Tongue (tissue), 2 donors: ENCODE results near the gene IL22RA2. TPM values are rescaled to one million over a fixed set of nuclear protein-coding genes. Genes with fewer than 3 reads are reported as not detected.
"Not testable (repeated sequence)": the region's sequence is repeated elsewhere in the genome, so short reads cannot be mapped to it uniquely, and the experiment has no call there.

Experiments
- DNase-seq: peaks from one replicate; pipeline ENCODE4 v3.0.0-alpha.2; 2015
- total RNA-seq: library from RNA; depleted of rRNA; stranded (reverse); fragments of >200 nt; gene quantifications from one replicate; pipeline ENCODE4 v1.2.3, GENCODE V29; 2014

The IL22RA2 gene, protein sequence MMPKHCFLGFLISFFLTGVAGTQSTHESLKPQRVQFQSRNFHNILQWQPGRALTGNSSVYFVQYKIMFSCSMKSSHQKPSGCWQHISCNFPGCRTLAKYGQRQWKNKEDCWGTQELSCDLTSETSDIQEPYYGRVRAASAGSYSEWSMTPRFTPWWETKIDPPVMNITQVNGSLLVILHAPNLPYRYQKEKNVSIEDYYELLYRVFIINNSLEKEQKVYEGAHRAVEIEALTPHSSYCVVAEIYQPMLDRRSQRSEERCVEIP
- not detected for total RNA-seq

- no peak for DNase-seq
These were observed at the start of gene IL22RA2 for GRCh38 chr6:137173501-137173900. Gene IL22RA2, minus strand, starts transcription at chr6:137173644. Its CDS starts 11,895 bp downstream, at chr6:137161749.

- DNase-seq = peak; percentile 71
These were observed 48.9 kb upstream of the IL22RA2 start for GRCh38 chr6:137222381-137222780.

DNA sequence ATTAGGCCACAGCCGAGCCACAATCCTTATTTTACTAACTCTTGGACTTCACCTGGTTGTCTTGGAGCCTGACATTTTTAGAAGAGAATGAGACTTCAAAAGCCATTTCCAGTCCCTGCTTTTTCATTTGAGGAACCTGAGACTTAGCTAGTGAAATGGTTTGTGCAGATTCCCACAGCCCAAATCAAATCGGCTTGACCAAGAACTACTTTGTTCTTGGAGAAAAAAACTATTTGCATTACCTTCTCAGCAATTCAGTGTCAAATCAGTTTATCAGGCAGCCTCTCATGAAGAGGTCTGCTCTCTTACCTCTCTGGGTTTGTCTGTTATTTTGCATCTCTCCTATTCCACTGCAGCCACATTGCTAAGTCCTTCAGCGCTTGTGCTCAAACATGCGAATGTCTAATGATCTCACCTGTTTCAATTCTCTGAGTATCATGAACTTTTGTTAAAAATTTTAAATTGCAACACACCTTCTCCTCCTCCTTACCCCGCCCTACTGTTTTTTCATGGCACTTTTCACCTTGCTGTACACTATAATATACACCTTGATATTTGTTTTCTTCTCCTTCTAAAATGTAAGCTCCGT, 46.3 kb upstream of the IL22RA2 start:
- DNase-seq = no peak

DNA sequence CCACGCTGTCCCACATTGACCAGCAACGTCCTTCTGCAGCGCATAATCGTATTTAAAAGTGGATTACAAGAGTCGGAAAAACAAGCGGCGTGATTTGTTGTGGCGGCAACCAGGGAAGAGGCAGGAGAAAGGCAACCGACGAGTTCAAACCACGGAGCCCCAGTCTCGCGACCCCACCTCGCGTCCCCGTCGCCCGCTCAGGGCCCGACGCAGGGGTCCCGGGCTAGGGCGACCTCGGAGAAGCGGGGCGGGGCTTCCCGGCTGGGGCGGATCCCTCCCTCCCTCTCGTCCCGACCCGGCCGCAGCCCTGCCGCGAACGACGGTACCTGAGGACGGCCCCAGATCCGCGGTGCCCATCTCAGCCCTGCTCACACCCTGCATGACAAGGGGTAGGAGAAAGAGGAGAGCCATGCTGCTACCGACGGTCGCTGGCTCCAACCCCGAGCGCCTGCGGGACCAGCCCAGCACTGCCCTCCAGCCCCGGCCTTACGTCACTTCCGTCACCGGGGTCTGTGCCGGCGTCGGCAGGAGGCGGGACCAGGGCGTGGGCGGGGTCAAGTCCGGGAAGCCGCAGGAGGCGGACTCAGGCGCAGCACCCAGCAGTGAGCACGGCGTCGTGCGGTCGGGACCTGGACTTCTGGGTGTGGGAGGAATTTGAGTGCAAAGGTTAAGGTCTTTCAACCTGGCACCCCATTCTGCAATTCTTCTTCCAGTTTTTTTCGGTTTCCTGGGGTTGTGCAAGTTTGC, 45.6 kb upstream of the IL22RA2 start, which contains the start of gene IFNGR1:
IFNGR1 (minus strand) TSS at position 469 of the 747 bp plus-strand sequence; CDS start at position 411, 58 bp downstream.
- peak; percentile 98 for DNase-seq

DNA sequence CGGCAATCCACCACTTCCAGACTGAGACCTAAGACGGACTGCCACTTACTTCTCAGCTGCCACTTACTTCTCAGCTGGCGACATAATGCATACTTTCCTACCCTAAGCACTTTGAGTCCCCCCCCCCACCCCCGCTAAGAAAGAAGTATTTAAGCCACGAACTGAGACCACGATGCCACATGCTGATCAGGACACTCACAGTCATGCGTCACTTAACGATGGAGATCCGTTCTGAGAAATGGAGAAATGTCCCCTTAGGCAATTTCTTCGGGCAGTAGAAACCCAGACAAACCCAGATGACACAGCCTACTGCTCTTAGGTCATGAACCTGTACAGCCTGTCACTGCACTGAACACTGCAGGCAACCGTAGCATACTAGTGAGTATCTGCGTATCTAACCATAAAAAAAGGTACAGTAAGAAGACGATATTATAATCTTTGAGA, 45.1 kb upstream of the IL22RA2 start:
- DNase-seq = peak; percentile 68

DNA sequence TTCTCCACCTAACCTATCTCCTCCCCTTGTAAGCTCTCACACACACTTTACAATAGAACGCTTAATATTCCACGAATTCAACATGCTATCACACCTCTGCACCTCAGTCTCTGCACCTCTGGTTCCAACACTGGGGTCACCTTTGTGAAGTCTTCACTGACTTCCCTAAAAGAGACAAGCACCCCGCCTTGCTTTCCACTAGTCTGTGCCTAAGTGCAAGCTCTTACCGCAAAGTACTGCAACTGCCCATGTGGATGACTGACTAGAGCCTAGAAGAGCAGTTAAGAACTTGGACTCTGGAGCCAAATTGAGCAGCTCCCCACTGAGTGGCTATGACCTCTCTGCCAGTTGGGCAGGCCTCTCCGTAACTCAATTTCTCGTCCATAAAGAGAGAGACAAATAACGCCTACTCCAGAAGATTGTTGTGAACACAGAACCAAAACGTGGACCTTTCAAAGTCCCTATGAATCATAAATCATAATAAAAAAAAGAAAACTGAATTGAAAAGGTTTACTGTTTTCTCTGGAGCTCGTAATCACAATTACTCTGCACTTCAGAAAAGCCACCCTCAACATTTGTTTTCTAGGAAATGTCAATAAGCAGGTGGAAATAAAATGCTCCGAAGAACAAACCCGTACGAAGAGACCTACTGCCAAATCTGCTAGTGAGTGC, 44.5 kb upstream of the IL22RA2 start:
- DNase-seq = peak; percentile 41

- peak; percentile 54 for DNase-seq
These were observed 43.6 kb upstream of the IL22RA2 start for GRCh38 chr6:137216875-137217553.

GRCh38 chr6:137216106-137216505, 42.7 kb upstream of the IL22RA2 start:
- no peak for DNase-seq

- DNase-seq = not testable (repeated sequence)
These were observed 42.2 kb upstream of the IL22RA2 start for GRCh38 chr6:137215630-137216029.

DNA sequence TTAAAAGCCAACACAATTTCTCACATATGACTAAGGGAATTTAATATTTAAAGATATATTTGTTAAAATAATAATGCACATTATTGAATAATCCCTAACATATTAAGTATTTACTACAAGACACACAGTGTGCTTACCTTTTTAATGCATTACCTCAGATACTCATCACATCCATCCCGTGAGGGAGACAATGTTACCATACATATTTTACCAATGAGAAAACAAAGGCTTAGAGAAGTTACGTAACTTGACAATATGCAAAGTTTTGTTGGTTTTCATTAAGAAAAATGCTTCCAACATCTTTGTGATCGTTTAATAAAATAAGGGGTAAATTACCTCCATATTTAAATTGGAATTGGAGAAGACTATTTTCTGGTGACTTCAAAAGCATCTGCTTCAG, 41.5 kb upstream of the IL22RA2 start:
- no peak for DNase-seq

- DNase-seq = no peak
These were observed 40.4 kb upstream of the IL22RA2 start for GRCh38 chr6:137213813-137214212.

- DNase-seq = no peak
These were observed 39.9 kb upstream of the IL22RA2 start for GRCh38 chr6:137213331-137213740.

GRCh38 chr6:137211910-137212309, 38.5 kb upstream of the IL22RA2 start:
- DNase-seq = no peak

DNA sequence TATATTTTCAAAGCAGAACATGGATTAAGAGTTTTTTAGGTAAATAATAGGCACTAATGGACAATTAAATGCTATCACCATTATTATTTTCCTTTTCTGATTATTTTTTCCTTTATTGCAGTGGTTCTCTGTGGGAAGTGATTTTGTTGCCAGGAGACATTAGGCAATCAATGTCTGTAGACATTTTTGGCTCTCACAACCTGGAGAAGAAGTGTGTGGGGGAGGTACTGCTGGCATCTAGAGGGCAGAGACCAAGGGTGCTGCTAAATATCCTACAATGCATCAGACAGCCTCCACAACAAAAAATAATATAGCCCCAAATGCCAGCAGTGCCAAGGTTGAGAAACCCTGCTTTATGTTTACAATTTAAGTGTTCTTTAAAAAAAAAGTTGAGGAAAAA, 37.5 kb upstream of the IL22RA2 start:
- DNase-seq = no peak

DNA sequence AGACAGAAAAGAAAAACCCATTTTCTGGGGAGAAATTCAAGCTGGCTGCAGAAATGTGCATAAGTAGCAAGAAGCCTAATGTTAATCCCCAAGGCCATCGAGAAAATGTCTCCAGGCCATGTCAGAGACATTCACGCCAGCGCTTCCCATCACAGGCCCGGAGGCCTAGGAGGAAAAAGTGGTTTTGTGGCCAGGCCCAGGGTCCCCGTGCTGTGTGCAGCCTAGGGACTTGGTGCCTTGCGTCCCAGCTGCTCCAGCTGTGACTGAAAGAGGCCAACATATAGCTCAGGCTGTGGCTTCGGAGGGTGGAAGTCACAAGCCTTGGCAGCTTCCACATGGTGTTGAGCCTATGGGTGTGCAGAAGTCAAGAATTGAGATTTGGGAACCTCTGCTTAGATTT, 34.8 kb upstream of the IL22RA2 start:
- no peak for DNase-seq

- DNase-seq = not testable (repeated sequence)
These were observed 34.0 kb upstream of the IL22RA2 start for GRCh38 chr6:137207457-137207856.

DNA sequence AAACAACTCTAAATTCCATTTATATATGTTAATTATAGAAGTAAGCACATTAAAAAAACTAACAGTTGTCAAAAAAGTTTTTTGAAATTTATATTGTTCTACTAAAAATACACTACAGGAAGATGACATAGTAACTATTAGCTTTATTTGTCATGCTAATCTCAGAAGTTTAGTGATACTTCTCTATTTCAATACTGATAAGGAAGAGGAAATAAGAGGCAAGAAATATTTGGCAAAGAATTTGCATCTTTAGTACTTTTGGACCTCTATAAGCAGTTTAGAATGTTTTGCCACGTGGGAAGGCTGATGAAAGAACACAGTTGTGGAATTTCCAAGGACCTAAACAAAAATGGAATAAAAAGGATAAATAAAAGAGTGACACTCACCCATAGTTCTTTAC, 33.1 kb upstream of the IL22RA2 start:
- DNase-seq = no peak

DNA sequence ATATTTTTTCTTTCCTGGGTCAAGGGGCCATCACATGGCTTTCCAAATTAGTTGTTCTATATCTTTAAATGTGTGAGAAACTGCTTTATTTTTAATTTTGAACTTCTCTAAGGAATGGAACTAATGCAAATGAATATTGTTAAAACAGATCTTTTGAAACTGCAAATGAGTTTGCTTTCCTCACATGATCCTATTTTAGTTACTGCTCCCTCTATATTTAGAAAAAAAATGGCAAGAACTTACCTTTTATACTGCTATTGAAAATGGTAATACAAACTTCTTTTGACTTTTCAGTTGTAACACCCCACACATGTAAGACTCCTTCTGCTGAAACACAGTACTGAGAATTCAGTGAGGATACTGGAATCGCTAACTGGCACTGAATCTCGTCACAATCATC, 29.8 kb upstream of the IL22RA2 start:
- no peak for DNase-seq

GRCh38 chr6:137202078-137202477, 28.6 kb upstream of the IL22RA2 start:
- DNase-seq = no peak

DNA sequence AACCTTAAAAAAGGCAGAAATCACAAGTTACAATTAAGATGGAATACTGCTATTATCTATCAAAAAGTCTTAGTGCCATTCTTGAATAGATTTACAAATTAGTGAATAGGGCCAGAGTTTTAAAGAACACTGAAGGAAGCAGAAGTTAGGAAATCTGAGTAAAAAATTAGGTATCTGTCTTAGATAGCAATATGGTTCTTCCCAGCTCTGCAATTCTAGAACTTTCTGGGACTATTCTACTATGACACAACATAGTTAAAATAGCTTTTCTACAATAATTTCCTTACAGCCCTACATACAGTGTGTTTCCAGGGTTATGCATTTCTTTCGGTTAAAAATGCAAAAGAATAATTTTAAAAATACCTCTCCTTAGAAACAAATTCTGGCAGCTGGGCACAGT, 27.6 kb upstream of the IL22RA2 start:
- DNase-seq = no peak

DNA sequence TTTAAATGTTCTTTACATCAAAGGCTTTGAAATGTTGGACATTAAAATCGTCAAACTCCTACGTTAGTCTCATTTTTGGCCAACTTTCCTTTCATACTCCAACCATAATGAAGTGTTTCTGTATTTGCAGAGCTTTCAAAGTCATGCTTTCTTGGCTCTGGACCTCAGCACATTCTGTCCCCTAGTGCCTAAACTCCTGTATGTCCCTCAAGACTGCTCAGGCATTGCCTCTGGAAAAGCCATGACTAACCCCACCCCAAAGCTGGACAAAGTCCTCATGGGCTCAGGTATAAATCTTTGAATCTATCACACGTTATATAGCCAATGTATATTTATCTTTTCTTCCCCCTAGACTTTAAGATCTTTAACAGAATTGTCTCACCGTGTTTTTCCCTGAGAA, 26.8 kb upstream of the IL22RA2 start:
- DNase-seq = no peak
